DND-41 (cell line): ENCODE data around the gene P2RX1.

Experiments
- EZH2 ChIP-seq: IDR thresholded peaks from 3 replicates; pipeline ENCODE4 v1.6.1; 2012; ENCODE audit warnings: borderline replicate concordance, low read depth, mild to moderate bottlenecking, moderate library complexity, low read length, inconsistent platforms; ENCODE audit not compliant: severe bottlenecking
- TF ChIP-seq, protein P1 (sequence below): IDR thresholded peaks from 2 replicates; pipeline ENCODE4 v1.5.1; 2012; ENCODE audit warnings: borderline replicate concordance, low read length, moderate library complexity, mild to moderate bottlenecking; ENCODE audit not compliant: poor library complexity, severe bottlenecking; ENCODE audit errors: extremely low read depth

DNA sequence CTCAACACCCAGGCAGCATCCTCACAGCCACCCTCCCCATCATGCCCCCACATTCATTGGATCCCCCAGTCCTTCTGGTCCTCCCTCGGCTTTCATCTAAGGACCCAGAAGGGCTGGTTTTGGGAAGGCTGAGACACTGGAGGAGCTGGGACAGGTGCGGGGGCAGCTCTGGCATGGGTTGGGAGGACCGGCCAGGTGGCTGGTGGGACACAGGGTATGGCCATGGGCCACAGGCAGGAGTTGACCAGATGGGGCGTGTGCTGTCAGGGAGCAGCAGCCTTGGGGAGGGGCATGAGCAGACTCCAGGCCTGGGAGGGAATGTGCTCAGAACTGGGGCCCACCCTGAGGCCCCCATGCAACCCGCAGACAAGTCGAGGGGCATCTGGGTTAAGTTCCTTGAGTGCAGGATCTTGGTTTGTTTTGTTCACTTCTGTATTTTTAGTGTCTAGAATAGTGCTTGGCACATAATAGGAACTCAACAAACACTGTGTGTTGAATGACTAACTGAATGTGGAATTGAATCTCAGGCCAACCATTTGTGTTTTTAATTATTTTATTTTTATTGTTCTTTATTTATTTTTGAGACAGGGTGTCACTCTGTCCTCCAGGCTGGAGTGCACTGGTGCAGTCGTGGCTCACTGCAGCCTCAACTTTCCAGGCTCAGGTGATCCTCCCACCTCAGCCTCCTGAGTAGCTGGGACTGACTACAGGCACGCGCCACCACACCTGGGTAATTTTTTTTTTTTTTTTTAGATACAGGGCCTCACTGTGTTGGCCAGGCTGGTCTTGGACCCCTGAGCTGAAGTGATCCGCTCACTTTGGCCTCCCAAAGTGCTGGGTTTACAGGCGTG is 5.6 kb downstream of the P2RX1 start:
- TF ChIP-seq, protein P1, sequence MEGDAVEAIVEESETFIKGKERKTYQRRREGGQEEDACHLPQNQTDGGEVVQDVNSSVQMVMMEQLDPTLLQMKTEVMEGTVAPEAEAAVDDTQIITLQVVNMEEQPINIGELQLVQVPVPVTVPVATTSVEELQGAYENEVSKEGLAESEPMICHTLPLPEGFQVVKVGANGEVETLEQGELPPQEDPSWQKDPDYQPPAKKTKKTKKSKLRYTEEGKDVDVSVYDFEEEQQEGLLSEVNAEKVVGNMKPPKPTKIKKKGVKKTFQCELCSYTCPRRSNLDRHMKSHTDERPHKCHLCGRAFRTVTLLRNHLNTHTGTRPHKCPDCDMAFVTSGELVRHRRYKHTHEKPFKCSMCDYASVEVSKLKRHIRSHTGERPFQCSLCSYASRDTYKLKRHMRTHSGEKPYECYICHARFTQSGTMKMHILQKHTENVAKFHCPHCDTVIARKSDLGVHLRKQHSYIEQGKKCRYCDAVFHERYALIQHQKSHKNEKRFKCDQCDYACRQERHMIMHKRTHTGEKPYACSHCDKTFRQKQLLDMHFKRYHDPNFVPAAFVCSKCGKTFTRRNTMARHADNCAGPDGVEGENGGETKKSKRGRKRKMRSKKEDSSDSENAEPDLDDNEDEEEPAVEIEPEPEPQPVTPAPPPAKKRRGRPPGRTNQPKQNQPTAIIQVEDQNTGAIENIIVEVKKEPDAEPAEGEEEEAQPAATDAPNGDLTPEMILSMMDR: no peak
- TF ChIP-seq EZH2: no peak
